BE2C (cell line): ENCODE measurements around the gene RFESD.
"Not testable (repeated sequence)": the region's sequence is repeated elsewhere in the genome, so short reads cannot be mapped to it uniquely, and the experiment has no call there.

ENCODE experiments used
- DNase-seq: peaks from one replicate; pipeline ENCODE4 v3.0.0-alpha.2; 2020
- H3K27me3 ChIP-seq: fragments of 250-450 bp; sonication (Bioruptor Pico); 2 replicates; pipeline ENCODE4 v1.5.1; 2020; ENCODE audit warnings: mild to moderate bottlenecking
- H3K36me3 ChIP-seq: fragments of 250-450 bp; sonication (Bioruptor Pico); 2 replicates; pipeline ENCODE4 v1.5.1; 2020; ENCODE audit warnings: mild to moderate bottlenecking
- H3K4me1 ChIP-seq: fragments of 250-450 bp; sonication (Bioruptor Pico); 2 replicates; pipeline ENCODE4 v1.5.1; 2020
- H3K4me3 ChIP-seq: 2 replicates; pipeline ENCODE4 v1.5.1; 2011; ENCODE audit warnings: low read depth, low read length
- H3K9me3 ChIP-seq: fragments of 250-450 bp; sonication (Bioruptor Pico); 2 replicates; pipeline ENCODE4 v1.5.1; 2020
- CTCF ChIP-seq: IDR thresholded peaks from 2 replicates; pipeline ENCODE4 v1.5.1; 2012; ENCODE audit warnings: mild to moderate bottlenecking, low read depth, low read length

Gene RFESD

GRCh38 chr5:95704150-95704549 is 57.6 kb downstream of the RFESD start:
- Histone ChIP-seq H3K27me3 (no peaks in the 10 kb centered on the region), H3K4me1 (peaks cover 10% of the 10 kb centered on the region), H3K36me3 (no peaks in the 10 kb centered on the region), H3K9me3 (no peaks in the 10 kb centered on the region), H3K4me3 (no peak overlapping the region)
- no peak for TF ChIP-seq CTCF
- no peak for DNase-seq

GRCh38 chr5:95706196-95706595 is 59.6 kb downstream of the RFESD start:
- H3K36me3 ChIP-seq, H3K27me3 ChIP-seq, H3K4me1 ChIP-seq, H3K9me3 ChIP-seq, DNase-seq, H3K4me3 ChIP-seq: not testable (repeated sequence)

- no peaks in the 10 kb centered on the region for H3K27me3 ChIP-seq
- no peaks in the 10 kb centered on the region for H3K9me3 ChIP-seq
- no peak for DNase-seq
- no peak for TF ChIP-seq CTCF
- H3K4me3 ChIP-seq = no peak overlapping the region
- H3K4me1 ChIP-seq = no peaks in the 10 kb centered on the region; the same call in 1 of the 2 replicates
- no peaks in the 10 kb centered on the region for H3K36me3 ChIP-seq
Observed at GRCh38 chr5:95707055-95707454, 60.5 kb downstream of the RFESD start.
